ENCODE data around the gene PAK5.

The PAK5 gene

GRCh38 chr20:9575836-9576235 is 263.0 kb downstream of the PAK5 start:
- DNase-seq (ENCODE audit: low read depth): no peak

DNA sequence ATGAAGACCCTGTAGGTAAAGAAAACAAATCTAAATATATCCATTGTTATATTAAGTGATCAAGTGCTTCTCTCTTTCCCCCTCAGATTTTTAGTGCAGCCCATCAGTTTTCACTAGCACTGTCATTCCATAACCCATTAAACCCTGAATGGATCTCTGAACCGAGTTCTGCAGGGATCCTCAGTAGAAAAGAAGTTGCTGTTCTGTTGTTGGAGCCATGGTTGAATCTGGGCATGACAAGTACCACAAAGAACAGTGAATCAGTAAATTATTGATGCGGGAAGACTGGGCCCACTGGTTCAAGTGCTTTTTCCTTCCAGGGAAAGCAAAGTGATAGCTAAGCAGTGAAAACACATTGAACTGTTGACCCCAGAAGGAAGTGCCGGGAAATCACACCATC is 264.1 kb downstream of the PAK5 start:
- DNase-seq (ENCODE audit: low read depth): no peak

GRCh38 chr20:9574181-9574580 is 264.7 kb downstream of the PAK5 start:
- no peak for DNase-seq (ENCODE audit: low read depth)

DNA sequence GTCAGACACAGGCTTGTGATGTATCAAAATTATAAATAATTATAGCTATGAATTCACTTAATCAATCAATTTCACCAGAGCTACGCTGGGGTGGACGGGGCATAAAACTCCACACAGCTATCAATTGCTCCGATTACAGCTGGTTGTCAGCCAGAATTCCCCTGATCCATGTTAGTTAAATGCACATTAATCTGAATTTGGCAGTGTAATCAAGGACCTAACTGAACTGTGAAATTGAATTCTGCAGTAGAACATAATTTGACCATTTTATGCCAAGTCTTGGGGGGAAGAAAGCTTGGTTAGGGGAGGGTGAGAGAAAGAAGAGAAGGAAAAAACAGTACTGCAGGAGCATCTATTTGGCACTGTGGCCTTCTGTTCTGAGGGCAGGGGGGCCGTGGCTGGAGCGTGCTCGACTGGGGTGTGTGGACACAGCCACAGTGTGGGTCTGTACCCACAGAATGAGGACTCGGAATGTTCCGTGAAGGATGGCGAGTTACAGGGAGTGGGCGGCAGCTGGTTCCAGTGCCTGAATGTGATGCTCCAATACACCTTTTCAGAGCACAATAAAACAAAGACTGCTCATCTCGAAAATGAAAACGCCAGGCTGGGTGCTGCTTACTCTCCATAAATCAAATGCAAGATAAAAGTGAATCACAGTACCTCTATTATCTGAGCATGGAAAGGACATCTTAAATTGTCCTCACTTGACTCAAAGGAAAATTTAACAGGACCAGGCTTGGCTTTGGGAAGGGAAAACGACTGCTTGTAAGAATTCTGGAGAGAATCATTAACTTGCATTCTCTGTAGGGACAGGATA is 265.3 kb downstream of the PAK5 start:
- DNase-seq (ENCODE audit: low read depth): no peak

- DNase-seq (ENCODE audit: low read depth): no peak
These were observed 266.2 kb downstream of the PAK5 start for GRCh38 chr20:9572670-9573069.

- DNase-seq (ENCODE audit: low read depth): no peak
These were observed 267.1 kb downstream of the PAK5 start for GRCh38 chr20:9571783-9572182.

DNA sequence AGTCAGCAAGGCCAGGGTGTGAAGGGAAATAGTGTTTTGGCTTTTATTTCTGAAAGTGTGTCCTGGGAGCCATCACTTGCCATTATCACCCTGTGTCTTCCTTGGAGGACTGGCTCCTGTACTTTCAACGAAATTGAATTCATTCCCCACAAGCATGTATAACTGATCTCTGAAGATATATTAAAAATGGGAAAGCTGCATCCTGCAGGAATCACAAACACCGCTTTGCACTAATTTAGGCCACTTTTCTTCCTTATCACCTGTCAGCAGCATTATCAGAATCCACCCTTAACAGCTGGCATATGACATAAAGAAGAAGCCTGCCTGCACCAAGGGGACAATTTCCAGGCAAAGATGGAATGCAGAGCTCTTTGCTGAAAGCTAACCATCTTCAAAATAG is 268.3 kb downstream of the PAK5 start:
- DNase-seq (ENCODE audit: low read depth): no peak

GRCh38 chr20:9566977-9567376 is 271.9 kb downstream of the PAK5 start:
- no peak for DNase-seq (ENCODE audit: low read depth)

DNA sequence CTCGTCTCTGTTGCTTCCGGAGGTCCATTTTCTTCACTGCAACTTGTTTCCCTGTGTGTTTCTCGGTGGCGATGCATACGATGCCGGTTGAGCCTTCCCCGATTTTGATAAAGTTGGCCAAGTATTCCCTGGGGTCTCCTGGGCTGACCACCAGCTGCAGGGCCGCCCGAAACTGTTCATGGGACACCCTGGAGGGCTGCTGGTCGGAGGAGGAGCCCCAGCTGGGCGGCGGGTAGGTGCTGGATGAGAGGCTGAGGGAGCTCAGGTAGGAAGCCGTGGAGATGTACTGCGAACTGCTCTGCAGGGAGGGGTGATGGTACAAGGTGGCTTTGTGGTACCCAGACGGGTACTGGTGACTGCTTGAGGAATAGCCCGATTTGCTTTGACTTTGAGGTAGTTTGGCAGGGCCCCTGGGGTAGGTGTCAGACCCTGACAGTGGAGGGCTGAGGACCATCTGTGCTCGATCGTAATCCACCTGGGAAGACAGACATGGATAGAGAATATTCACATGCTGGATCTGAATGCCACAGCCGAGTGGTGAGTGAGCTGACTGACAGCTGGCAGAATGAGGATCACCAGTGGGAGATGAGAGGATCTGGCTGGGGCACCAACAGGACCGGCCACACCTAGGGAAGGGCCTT is 272.8 kb downstream of the PAK5 start:
- no peak for DNase-seq (ENCODE audit: low read depth)

DNA sequence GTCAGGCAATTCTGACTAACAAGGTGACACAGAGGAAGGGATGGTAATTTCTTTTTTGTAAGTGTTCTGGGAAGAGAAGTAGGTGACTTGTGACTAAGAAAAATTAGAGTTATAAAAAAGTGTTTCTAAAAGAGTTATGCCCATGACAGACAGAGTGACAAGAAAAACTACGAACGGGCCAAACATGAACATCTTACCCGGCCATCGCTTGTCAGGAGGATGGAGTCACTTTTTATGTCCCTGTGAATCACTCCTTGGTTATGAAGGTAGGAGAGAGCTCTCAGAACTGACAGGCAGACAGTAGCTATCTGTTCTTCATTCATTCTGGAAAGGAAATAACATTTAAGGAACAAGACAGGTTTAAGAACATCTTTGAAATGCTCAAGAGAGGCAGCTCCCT is 281.5 kb downstream of the PAK5 start:
- DNase-seq (ENCODE audit: low read depth): no peak

- DNase-seq (ENCODE audit: low read depth): no peak
These were observed 283.1 kb downstream of the PAK5 start for GRCh38 chr20:9555781-9556180.

DNA sequence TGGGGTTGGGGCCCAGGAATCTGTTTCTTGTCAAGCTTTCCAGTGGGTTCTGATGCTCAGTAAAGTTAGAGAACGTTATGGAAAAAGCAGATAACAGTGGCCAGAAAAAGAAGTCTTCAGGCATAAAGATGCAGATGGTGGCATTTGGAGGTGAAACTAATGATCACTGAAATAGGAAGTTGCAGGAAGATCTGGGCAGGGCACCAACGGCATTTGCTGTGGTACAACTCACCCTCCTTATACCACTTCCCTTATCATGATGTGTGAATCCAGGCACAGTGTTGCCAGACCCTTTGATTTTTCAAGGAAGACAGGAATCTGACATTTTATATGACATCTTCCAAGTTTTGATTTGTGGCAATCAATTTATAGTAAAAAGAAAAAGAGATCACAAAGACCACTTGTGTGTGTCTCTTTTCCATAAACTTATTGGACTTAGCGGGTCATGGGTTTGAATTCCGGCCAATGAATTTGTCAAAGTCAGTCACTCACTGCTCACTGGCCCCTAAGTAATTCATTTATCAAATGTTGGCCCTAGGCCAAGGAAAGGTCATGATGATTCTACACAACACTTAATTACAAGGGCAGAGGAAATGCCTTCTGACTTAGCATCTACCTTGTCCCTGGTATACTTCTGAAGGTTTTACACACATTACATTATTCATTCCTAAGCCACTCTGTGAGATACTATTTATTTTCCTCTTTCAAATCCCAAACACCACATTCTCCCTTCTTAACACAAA is 286.9 kb downstream of the PAK5 start:
- no peak for DNase-seq (ENCODE audit: low read depth)

- no peak for DNase-seq (ENCODE audit: low read depth)
These were observed 288.0 kb downstream of the PAK5 start for GRCh38 chr20:9550871-9551270.

DNA sequence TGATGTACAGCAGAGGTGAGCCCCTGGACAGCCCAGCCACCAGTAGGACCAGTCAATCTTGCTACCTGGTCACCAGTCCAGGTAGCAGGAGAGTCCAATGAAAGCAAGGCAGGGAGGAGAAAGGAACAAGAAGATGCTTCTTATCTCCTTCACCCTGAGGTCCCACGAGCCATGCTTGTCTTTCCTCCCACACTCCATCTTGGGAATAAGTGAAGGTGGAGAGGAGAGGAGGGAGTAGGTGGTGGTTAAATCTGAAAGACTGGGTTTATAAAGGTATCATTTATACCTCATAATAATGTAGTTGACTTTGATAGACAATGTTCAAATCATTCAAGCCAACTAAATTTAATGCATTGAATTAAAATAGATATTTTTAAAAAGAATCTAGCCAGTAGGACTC is 288.6 kb downstream of the PAK5 start:
- DNase-seq (ENCODE audit: low read depth): no peak

DNA sequence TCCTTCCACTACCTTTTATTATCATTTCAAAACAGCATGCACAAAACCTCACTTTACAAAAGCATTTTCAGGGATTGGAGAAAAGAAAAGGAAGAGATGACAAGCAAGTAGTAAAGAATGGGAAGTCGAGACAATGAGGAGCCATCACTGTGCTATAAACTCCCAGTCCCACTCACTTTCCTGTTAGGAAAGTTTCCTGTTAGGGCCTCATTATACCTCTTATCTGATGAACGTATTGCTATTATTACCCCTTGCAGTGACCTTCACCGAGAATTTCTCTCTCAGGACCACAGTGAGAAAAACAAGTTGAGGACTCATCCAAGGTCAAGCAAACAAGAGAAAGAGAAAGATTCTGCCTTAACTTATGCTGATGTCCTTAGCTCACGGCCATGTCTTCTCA is 295.7 kb downstream of the PAK5 start:
- DNase-seq (ENCODE audit: low read depth): no peak

DNA sequence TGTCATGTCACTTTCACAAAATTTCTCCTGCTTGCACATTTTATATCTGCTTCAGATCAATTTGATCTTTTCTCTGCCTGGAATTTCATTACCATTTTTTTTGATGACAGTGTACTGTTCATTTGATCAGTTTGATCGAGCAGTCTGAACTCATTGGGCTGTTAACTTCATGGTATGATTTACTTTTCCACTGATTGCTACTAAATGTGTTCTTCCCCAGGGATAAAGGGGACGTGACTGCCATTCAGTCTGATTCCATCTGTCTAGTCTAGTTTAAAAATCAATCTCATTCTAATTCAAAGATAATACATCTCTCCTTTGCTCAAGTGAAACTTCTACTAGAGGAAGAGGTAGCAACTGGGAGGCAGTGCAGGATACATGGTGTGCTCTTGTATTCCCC is 303.4 kb downstream of the PAK5 start:
- DNase-seq (ENCODE audit: low read depth): no peak

DNA sequence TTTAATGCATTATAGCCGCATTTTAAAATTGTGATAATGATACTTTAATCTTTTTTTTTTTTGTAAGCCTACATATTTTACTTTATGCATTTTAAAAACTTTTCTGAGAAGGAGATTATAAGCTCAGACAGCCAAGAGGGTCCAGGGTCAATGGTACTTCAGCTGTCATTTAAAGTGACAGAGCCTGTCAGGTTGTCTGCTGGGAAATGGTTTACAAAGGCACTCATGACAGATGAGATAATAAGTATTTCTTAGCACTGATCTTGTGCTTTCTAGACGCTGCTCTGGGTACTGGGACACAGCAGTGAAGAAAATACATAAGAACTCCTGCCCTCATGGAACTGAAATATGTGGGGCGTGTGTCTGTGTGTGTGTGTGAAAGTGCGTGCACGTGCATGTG is 304.9 kb downstream of the PAK5 start:
- no peak for DNase-seq (ENCODE audit: low read depth)

GRCh38 chr20:9532069-9532838 is 306.6 kb downstream of the PAK5 start:
- DNase-seq (ENCODE audit: low read depth): no peak

DNA sequence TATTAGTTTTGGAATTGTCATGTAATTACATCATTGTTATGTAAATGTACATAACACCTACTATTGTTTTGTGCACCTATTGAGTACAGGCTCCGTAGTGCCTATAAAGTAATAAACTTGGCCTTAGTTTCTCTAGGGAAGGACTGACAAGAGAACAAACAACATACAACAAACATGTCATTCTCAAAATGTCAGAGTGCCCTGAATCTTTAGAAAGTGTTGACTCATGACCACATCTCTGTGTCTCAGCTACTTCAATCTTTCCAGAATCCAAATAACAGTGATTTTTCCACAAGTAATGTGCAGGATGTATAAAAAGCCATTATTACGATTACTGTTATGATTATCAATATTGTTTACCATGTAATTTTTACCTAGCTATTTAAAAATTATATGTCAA is 307.3 kb downstream of the PAK5 start:
- no peak for DNase-seq (ENCODE audit: low read depth)

GRCh38 chr20:9523636-9524035 is 315.2 kb downstream of the PAK5 start:
- DNase-seq (ENCODE audit: low read depth): no peak

GRCh38 chr20:9520086-9520485 is 318.8 kb downstream of the PAK5 start:
- no peak for DNase-seq (ENCODE audit: low read depth)

GRCh38 chr20:9518576-9519175 is 320.2 kb downstream of the PAK5 start:
- no peak for DNase-seq (ENCODE audit: low read depth)
